Epidermal melanocyte (primary cell): Measurements from ENCODE around the gene CNDP1.
"Not testable (repeated sequence)": the region's sequence is repeated elsewhere in the genome, so short reads cannot be mapped to it uniquely, and the experiment has no call there.

Source experiments
- DNase-seq: peaks from one replicate; pipeline ENCODE4 v3.0.0; 2011; ENCODE audit warnings: low spot score; ENCODE audit not compliant: insufficient read length

Gene CNDP1

DNA sequence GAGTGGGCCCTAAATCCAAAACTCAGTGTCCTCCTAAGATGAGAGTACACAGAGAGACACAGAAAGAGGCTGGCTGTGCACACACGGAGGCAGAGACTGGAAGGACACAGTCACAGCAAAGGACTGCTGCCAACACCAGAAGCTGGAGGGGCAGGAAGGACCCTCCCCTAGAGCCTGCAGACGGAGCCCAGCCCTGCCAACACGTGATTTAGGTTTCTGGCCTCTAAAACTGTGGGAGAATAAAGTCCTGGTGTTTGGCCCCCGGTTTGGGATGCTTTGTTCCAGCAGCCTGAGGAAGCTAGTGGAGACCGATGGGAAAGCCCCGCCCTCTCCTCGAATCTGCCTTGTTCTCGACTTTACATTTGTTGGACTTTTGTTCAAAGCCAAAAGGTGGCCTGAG, 10.6 kb downstream of the CNDP1 start:
- no peak for DNase-seq

DNA sequence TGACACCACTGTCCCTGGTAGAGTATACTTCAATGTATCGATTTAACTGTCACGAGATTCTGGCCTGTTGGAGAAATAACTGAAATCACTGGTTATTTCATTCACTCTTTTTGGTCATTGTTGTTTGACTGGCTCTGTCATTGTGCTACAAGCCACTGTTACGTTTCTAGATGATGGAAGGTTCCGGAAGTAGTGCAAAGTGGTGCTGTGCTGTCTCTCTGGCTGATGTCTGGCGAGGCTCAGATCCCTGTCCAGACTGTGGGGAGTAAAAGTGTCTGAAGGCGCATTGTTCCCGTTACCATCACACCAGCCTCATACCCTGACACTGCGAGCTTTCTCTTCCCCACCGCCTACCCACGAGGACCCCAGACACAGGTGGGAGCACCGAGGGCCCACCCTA, 11.7 kb downstream of the CNDP1 start:
- DNase-seq = no peak

DNA sequence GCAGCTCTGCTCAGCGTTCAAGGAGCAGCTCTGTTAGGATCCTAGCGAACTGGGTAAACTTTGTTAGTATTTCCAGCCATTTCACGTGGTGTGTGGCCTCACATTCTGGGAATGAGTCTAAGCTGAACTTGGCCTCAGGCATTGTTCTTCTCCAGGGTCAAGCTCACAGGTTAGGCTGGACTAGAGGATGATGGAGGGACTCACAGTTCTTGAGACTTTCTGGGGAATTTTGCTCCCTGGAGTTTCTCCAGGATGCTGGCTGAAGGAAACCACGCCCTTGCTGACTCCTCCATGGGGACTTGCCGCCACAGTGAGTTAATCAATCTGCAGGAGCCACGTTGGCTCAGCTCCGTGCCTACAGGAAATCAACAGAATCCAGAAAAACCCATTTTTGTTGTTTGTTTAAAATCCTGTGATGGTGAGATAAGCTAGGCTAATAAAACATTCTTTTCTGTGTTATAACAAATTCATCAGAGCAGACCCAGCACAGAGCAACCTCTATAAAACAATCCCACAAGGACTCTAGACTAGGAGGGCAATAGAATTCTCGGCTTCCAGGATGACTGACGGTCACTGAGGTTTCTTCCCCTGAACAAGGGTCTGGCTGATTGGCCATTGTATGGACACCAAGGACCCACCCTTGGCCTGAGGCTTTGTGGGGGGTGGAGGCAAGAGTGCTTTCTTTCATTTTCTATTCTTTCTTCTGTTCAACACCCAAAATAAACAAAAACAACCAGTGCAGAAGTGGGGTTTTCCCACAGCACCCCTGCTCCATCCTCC, 12.6 kb downstream of the CNDP1 start:
- DNase-seq = no peak

DNA sequence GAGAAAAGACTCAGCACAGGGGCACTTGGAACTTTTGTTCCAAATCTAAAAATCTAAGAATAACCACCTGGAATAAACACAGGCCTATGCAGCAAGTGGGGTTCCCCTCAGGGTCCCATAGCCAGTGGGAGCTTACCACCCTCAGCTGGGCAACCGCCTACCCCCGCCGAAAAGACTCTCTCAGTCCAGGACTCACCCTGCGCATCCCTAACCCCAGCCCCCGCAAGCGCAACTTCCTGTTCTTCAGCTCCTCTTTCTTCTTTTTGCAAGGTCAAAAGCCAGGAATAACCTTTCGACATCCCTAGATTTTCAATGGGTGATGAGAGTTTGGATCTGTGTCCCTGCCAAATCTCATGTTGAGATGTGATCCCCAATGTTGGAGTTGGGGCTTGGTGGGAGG, 13.6 kb downstream of the CNDP1 start:
- no peak for DNase-seq

DNA sequence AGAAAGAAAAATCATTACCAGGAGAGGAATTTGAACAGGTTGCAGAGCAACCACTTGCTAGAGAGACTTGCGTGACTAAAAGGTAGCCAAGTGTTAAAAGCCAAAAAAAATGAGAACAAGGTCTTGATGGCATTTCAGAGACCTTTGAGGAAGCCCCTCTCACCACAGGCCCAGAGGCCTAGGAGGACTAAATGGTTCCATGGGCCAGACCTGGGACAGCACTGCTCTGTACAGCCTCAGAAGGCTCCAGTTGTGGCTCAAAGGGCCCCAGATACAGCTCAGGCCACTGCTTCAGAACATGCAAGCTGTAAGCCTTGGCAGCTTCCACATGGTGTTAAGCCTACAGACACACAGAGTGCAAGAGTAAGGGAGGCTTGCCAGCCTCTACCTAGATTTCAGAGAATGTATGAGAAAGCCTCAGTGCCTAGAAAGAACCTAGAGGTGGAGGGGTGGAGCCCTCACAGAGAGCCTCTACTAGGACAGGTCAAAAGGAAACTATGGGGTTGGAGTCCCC, 15.3 kb downstream of the CNDP1 start:
- no peak for DNase-seq

DNA sequence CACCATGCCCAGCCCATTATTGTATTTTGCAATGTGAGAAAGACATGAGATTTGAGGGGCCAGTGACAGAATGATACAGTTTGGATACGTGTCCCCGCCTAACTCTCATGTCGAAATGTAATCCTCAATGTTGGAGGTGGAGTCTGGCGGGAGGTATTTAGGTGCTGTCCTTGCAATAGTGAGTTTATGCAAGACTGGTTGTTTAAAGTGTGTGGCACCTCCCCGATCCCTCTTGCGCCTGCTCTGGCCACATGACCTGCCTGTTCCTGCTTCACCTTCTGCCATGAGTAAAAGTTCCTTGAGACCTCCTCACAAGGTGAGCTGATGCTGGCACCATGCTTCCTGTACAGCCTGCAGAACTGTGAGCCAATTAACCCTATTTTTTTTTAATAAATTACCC, 16.6 kb downstream of the CNDP1 start:
- DNase-seq = no peak

DNA sequence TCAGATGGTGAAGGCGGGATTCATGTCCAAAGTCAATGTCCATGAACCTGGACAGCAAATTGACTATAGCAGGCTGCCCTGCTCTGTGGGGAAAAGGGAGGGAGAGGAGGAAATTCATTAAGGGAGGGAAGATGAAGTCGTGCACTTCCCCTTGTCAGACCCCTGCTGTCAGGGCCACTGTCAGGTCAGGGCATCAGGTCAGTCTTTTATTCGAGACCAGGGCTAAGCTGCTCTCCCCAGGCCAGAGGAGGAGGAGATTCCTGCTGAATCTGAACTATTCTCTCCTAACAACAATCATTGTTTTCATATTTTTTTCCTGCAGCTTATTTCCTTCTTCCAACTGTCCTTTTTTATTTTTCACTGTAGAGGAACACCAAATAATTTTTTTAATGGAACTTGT, 17.2 kb downstream of the CNDP1 start:
- DNase-seq = no peak

DNA sequence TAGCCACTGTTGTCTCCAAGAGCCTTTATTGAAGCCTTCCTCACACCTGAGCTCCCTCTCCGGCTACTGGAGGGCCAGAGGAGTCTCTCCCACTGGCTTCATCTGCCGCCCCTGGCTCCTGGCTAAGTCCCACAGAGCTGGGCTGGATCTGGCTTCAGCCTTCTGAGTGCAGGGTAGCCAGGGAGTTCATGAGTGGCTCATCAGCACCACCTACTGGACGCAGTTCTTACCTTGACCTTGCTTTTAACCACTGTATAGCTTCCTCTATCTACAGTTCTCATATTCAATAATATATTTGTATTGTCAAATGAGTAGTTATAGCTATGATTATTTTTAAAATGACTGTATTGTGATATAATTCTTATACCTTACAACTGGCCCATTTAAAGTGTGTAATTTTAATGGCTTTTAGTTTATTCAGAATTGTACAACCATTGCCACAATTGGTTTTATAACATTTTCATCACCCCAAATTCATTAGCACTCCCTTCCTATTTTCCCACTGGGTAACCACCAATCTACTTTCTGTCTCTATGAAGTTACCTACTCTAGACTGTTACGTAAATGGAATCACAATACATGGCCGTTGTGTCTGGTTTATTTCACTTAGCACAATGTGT, 17.7 kb downstream of the CNDP1 start:
- peak; percentile 95 for DNase-seq

DNA sequence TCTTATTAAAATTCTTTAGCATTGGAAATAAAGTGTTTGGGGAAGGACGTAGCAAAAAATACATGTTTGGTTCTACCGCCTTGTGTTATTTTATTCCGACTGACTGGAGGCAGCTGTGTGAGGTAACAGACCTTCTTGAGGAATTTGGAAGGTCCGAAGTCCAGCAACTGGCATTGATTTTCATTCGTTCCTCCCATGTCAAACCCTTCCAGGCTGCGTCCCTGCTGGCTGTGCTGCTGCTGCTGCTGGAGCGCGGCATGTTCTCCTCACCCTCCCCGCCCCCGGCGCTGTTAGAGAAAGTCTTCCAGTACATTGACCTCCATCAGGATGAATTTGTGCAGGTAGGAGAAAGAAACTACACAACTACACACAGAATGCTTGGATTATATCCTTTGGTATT, 21.8 kb downstream of the CNDP1 start:
- DNase-seq = no peak

DNA sequence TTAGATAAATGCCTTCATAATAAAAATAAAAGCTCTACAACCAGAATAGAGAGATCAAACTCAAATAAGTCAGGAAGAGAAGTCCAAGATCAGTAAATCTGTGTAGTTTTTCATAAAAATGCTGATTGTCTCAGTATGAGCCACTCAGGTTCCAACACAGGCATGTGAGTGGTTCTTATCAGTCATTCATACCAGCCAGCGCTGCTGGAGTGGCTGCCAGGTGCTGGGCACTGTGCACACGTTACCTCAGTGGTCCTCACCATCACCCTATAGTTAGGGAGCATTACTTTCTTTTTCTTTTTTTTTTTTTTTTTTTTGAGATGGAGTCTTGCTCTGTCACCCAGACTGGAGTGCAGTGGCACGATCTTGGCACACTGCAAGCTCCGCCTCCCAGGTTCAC, 23.8 kb downstream of the CNDP1 start:
- no peak for DNase-seq

DNA sequence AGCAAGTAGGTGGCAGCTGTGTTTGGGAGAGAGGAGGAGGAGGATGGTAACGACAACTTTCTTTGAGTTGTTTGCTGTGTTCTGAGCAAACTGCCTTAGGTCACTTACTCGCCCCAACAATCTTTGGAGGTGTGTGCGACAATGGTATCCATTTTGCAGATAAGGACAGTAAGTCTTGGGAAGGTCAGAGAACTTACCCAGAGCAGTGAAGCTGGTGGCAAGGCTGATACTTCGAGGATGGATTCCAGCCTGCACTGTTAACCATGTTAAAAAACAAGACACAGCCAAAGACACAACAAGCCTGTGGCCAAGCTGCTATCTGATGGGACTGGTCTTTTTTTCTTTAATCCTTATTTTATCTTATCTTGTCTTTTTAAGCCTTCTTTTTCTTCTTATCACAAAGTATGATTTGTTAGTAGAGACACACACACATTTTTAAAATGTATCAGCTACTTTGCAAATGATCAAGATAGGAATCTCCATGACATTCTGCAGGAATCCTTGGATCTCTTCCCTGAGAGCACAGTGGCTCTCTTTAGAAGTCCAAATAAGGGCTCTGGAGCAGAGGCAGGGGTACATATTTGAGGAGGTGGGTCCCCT, 27.9 kb downstream of the CNDP1 start:
- DNase-seq = no peak

DNA sequence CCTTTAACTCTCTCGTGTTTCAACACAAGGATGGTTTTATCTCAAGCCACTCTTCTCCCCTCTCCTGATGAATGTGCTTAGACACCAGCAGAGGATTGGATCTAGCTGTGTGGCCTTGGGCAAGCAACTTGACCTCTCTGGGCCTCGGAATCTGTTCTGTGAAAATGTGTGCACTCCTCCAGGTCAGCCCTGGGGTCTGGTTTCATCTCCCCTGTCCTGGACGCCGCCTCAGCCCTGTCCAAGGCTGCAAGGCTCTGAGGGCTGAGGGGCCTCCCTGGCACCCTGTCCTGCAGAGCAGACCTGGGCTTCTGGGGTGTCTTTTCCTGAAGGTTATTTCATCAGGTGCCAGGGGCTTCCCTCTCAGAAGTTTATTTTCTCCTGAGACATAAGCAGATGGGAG, 28.5 kb downstream of the CNDP1 start:
- no peak for DNase-seq

DNA sequence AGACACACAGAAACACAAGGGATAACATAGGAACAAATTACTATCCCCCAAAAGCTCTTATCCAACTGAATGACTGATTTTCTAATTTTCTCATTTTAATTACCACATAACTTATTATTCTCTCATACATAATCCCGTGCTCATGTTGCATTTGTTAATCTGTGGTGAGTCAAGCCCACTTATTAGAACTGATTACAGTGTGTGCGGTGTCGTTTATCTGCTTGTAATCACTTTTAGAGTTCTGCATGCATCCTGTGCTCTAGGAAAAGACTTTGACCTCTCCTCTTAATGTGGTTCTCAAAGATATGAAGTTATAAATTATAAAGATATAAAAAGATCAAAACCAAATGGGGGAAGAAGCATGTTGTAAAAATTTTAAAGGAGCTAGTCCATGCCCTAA, 29.7 kb downstream of the CNDP1 start:
- DNase-seq = no peak

DNA sequence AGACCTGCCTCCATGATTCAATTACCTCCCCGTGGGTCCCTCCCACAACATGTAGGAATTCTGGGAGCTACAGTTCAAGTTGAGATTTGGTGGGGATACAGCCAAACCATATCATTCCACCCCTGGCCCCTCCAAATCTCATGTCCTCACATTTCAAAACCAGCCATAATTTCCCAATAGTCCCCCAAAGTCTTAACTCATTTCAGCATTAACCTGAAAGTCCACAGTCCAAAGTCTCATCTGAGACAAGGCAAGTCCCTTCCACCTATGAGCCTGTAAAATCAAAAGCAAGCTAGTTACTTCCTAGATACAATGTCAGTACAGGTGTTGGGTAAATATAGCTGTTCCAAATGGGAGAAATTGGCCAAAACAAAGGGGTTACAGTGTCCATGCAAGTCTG, 30.9 kb downstream of the CNDP1 start:
- DNase-seq = not testable (repeated sequence)

DNA sequence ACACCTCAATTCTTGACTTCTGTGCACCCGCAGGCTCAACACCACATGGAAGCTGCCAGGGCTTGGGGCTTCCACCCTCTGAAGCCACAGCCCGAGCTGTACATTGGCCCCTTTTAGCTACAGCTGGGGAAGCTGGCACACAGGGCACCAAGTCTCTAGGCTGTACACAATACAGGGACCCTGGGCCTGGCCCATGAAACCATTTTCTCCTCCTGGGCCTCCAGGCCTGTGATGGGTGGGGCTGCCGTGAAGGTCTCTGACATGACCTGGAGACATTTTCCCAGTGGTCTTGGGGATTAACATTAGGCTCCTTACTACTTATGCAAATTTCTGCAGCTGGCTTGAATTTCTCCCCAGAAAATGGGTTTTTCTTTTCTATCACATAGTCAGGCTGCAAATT, 31.7 kb downstream of the CNDP1 start:
- not testable (repeated sequence) for DNase-seq

DNA sequence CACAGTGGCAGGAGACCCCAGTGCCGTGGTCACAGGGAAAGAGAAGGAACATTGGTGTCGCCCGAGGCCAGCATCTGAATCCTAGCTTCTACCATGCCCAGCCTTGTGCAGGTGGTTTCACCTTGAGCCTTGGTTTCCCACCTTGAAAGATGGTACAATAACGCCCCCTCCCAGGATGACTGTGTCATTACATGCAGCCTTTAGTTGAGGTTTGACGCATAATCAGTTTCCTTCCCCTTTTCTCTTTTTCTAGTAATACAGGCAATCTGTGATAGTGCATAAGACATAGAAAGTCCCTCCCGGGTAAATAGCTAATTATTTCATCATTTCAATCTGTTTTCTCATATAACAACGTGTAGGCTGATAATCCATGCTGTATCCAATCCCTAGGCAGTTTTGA, 33.5 kb downstream of the CNDP1 start:
- no peak for DNase-seq

DNA sequence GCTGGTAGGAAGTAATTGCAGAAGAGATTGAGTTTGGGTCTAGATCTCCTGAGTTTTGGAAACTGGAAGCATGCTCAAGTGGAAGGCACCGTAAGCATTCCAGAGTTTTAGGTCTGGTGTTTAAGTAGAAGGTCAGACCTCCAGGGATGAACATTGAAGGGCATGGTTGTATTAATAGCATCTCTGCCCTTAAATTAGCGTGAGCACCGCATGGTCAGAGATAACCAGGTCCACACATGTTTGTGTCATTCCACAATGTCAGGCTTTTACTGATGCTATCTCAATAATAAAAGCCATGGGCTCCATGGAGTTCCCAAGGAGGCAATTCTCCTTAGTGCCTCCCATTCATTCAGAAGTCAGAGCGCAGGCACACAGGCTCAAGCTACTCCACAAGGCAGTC, 35.1 kb downstream of the CNDP1 start:
- no peak for DNase-seq

DNA sequence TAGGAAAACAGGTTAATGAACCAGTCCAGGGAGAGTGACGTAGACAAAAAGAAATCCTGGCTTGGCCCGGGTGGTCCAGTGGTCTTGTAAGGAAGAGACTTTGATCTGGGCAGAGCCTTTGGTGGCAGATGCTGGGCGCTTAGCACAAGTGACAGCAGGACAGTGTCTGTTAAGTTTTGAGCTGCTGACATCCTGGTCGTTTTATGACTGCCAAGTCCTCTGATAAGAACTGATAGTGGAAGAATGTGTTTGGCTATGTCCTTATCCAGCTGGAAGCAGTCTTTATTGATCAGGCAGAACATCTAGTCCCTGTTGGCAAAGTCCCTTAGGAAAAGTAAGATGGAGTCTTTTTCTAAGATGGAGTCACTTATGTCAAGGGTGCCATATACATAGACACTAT, 36.0 kb downstream of the CNDP1 start:
- DNase-seq = no peak

DNA sequence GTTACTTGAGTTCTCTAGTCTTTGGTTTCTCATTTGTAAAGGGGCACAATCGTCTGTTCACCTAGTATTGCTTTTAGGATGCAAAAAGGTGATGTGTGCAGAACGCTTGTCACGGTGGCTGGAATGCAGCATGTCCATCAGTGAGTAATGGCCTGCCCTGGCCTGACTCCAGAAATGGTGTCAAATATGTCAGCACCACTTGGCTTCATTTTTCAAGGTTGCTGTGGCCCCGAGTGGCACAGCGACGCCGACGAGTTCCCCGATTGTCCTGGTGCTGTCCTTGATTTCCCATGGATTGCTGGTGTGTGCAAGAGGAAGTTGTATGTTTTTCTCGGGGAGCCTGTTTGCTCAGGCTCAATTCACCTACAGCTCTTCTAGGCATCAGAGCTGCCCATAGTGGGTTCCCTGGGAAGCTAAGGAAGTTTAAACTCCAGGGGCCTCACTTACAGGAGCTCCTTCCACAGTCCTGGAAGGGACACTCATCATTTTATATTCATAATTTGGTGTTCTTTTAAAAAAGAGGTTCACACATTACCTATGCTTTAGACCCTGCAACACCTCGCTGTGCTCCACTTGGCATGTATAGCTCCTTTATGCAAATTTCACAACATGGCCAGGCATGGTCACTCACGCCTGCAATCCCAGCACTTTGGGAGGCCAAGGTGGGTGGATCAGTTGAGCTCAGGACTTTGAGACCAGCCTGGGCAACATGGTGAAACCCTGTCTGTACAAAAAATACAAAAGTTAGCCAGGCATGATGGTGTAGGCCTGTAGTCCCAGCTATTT, 37.8 kb downstream of the CNDP1 start:
- DNase-seq = no peak

DNA sequence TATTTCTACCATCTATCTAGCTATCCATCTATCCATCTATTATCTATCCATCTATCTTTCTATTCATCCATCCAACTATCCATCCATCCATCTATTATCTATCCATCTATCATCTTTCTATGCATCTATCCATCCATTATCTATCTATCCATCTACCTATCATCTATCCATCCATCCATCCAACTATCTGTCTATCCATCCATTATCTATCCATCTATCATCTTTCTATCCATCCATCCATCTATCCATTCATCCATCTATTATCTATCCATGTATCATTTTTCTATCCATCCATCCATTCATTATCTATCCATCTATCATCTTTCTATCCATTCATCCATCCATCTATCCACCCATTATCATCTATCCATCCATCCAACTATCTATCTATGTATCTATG, 38.8 kb downstream of the CNDP1 start:
- DNase-seq = no peak

DNA sequence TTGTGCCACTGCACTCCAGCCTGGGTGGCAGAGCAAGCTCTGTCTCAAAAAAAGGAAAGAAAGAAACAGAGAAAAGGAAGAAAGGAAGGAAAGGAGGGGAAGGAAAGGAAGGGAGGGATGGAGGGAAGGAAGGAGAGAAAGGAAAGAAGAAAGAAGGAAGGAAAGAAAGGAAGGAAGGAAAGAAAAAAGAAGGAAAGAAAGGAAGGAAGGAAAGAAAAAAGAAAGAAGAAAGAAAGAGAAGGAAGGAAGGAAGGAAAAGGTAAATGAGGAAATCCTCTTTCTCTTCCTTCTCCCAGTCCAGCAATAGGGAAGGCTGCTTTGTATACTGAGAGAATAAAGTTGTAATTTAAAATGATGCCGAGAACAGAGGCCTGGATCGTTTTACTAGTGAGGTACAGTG, 40.6 kb downstream of the CNDP1 start:
- no peak for DNase-seq

DNA sequence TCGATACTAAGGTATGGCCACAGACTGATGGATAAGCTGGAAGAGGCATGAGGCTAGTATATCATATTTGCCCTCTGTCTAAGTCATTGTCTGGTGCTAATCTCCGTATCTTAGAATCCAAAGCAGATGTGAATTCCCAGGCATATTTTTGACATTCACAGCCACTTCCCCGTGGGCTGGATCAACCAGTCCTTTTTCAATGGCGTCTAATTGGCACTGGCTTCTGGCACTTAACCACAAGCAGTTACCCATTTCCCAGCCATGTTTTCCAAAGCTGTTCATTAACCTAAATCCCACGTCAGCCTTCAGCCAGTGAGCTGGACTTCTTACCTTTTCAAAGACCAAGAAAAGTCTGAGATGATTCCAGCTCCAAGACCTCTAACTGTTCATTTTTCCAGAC, 42.7 kb downstream of the CNDP1 start:
- DNase-seq = no peak
